ENCODE results near the gene LIMS1. TPM values are rescaled to one million over a fixed set of nuclear protein-coding genes. Genes with fewer than 3 reads are reported as not detected.
"Not testable (repeated sequence)": the region's sequence is repeated elsewhere in the genome, so short reads cannot be mapped to it uniquely, and the experiment has no call there.

LIMS1 gene
- total and polyA plus RNA-seq, 2 donors (not counting 1 experiment from before 2014, with no cell fraction given): 14.0 to 22.1 TPM

DNA sequence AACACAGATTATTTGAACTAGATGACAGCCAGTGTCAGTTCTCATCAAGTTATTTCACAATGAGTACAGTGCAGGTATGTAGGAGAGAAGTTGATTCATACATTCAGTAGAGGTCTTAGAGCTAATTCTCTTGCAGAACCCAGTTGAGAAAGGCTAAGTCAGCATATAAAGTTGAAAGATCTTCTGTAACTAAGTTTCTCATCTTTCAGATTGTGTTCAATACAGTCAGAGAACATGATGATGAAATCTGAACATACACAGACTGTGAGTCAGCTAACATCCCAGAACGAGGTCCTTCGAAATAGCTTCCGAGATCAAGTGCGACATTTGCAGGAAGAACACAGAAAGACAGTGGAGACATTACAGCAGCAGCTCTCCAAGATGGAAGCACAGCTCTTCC is 41.9 kb upstream of the LIMS1 start:
- H3K27me3 Mint-ChIP-seq: no peaks in the 10 kb centered on the region
- Histone ChIP-seq H2AFZ (ENCODE audit: insufficient read depth, low read depth, low read length, poor library complexity, severe bottlenecking) (no peak overlapping the region), H3K27ac (ENCODE audit: low read length in 2 of 2) (no peak overlapping the region), H3K4me1 (ENCODE audit: control insufficient read depth in 2 of 2, insufficient read depth in 2 of 2, low read length in 2 of 2) (no peaks in the 10 kb centered on the region), H3K4me2 (replicated peaks; ENCODE audit: low read depth, low read length, poor library complexity, severe bottlenecking) (no peak overlapping the region), H4K20me1 (ENCODE audit: control insufficient read depth, insufficient read depth, low read length, poor library complexity, severe bottlenecking) (no peaks in the 10 kb centered on the region), H3K4me3 (ENCODE audit: control extremely low read depth in 1 of 5, extremely low read depth in 1 of 5, insufficient read depth in 1 of 5, low read depth in 2 of 5, low read length in 4 of 5) (no peak overlapping the region), H3K36me3 (replicated peaks in 1 of 2; ENCODE audit: control extremely low read depth in 1 of 2, control insufficient read depth in 1 of 2, extremely low read depth in 1 of 2, insufficient read depth in 2 of 2, low read length in 1 of 2) (peaks cover 17 to 48% of the 10 kb centered on the region in 2 experiments), H3K27me3 (replicated peaks in 1 of 4; ENCODE audit: control extremely low read depth in 1 of 4, control insufficient read depth in 3 of 4, insufficient read depth in 4 of 4, low read length in 3 of 4) (no peaks in the 10 kb centered on the region), H3K79me2 (ENCODE audit: control insufficient read depth, insufficient read depth, low read length) (no peaks in the 10 kb centered on the region), H3K9ac (ENCODE audit: low read length) (no peak overlapping the region), H3K9me3 (ENCODE audit: control extremely low read depth in 1 of 3, control insufficient read depth in 2 of 3, insufficient read depth in 1 of 3, low read length in 2 of 3) (no peaks in the 10 kb centered on the region)
- no peaks in the 10 kb centered on the region for H3K4me1 Mint-ChIP-seq
- no peak for ATAC-seq (ENCODE audit: low read depth)
- H3K9me3 Mint-ChIP-seq (ENCODE audit: insufficient read depth): no peaks in the 10 kb centered on the region
- H3K27ac Mint-ChIP-seq: no peak overlapping the region
- ChIA-PET CTCF (no interaction called here), POLR2A (no interaction called here)
- intact Hi-C loops (cut with micrococcal nuclease): no loop called here
- no peak overlapping the region for H3K4me3 Mint-ChIP-seq
- 93% methylated on average over 3 of the region's 4 CpGs for WGBS (ENCODE audit: insufficient coverage)
- TF ChIP-seq, protein P1, sequence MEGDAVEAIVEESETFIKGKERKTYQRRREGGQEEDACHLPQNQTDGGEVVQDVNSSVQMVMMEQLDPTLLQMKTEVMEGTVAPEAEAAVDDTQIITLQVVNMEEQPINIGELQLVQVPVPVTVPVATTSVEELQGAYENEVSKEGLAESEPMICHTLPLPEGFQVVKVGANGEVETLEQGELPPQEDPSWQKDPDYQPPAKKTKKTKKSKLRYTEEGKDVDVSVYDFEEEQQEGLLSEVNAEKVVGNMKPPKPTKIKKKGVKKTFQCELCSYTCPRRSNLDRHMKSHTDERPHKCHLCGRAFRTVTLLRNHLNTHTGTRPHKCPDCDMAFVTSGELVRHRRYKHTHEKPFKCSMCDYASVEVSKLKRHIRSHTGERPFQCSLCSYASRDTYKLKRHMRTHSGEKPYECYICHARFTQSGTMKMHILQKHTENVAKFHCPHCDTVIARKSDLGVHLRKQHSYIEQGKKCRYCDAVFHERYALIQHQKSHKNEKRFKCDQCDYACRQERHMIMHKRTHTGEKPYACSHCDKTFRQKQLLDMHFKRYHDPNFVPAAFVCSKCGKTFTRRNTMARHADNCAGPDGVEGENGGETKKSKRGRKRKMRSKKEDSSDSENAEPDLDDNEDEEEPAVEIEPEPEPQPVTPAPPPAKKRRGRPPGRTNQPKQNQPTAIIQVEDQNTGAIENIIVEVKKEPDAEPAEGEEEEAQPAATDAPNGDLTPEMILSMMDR (IDR thresholded peaks at IDR 0.05): no peak
- no peak for TF ChIP-seq EZH2 (IDR thresholded peaks at IDR 0.05; ENCODE audit: borderline replicate concordance, insufficient read depth, low read depth, low read length, poor library complexity, severe bottlenecking)
- no peak for DNase-seq

DNA sequence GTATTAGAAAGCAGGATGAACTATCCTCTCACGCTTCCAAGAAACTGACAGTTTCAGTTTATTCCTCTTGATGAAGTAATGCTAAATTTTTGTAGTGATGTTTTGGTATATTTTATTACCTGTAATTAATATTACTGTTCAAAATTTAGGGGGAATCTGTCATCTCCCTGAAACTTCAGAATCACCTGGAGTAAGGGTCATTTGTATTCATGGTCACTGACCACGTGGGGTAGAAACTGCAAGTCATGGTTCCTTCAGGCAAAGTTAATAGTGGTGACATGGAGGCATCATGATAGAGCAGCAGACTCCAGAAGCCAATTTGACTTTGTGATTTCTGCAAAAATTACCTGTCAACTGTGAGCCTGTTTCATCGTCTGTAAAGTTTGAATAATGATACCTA is 38.1 kb upstream of the LIMS1 start:
- H3K4me1 Mint-ChIP-seq; H3K27ac Mint-ChIP-seq; H3K9me3 Mint-ChIP-seq (ENCODE audit: insufficient read depth); intact Hi-C loops (cut with micrococcal nuclease); H3K79me2 ChIP-seq (ENCODE audit: control insufficient read depth, insufficient read depth, low read length); DNase-seq; H3K4me2 ChIP-seq (replicated peaks; ENCODE audit: low read depth, low read length, poor library complexity, severe bottlenecking); H4K20me1 ChIP-seq (ENCODE audit: control insufficient read depth, insufficient read depth, low read length, poor library complexity, severe bottlenecking); H2AFZ ChIP-seq (ENCODE audit: insufficient read depth, low read depth, low read length, poor library complexity, severe bottlenecking); CTCF ChIA-PET; H3K4me3 Mint-ChIP-seq; POLR2A ChIA-PET; H3K27me3 Mint-ChIP-seq; H3K9ac ChIP-seq (ENCODE audit: low read length); ATAC-seq (ENCODE audit: low read depth); H3K4me1 ChIP-seq (ENCODE audit: control insufficient read depth in 2 of 2, insufficient read depth in 2 of 2, low read length in 2 of 2); H3K4me3 ChIP-seq (ENCODE audit: control extremely low read depth in 1 of 5, extremely low read depth in 1 of 5, insufficient read depth in 1 of 5, low read depth in 2 of 5, low read length in 4 of 5); H3K27me3 ChIP-seq (replicated peaks in 1 of 4; ENCODE audit: control extremely low read depth in 1 of 4, control insufficient read depth in 3 of 4, insufficient read depth in 4 of 4, low read length in 3 of 4); H3K9me3 ChIP-seq (ENCODE audit: control extremely low read depth in 1 of 3, control insufficient read depth in 2 of 3, insufficient read depth in 1 of 3, low read length in 2 of 3); H3K27ac ChIP-seq (ENCODE audit: low read length in 2 of 2): not testable (repeated sequence)
- H3K36me3 ChIP-seq (replicated peaks in 1 of 2; ENCODE audit: control extremely low read depth in 1 of 2, control insufficient read depth in 1 of 2, extremely low read depth in 1 of 2, insufficient read depth in 2 of 2, low read length in 1 of 2): peaks cover 8 to 32% of the 10 kb centered on the region in 2 experiments
- no CpG with 5 or more reads among the region's 3 CpGs for WGBS (ENCODE audit: insufficient coverage)

DNA sequence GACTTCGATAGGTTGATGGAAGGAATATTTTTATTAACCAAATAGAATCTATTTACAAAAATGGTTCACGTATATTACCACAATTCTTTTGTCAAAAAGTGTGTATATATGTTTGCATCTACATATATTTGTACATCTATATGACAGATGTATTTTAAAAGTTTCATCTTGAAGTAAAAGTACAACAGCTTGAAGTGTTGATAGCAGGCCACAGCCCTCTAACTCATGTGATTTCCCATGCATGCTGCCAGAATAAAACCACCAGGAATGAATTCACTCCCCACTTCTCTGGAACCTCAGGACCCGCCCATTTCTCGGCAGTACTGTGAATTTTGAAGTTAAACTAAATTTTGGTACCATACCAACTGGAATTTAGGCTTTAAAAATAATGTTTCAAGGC is 26.6 kb upstream of the LIMS1 start:
- H3K9me3 ChIP-seq (ENCODE audit: control extremely low read depth in 1 of 3, control insufficient read depth in 2 of 3, insufficient read depth in 1 of 3, low read length in 2 of 3); DNase-seq; H3K9me3 Mint-ChIP-seq (ENCODE audit: insufficient read depth); H3K4me3 ChIP-seq (ENCODE audit: control extremely low read depth in 1 of 5, extremely low read depth in 1 of 5, insufficient read depth in 1 of 5, low read depth in 2 of 5, low read length in 4 of 5); POLR2A ChIA-PET; H2AFZ ChIP-seq (ENCODE audit: insufficient read depth, low read depth, low read length, poor library complexity, severe bottlenecking); H4K20me1 ChIP-seq (ENCODE audit: control insufficient read depth, insufficient read depth, low read length, poor library complexity, severe bottlenecking); H3K4me1 ChIP-seq (ENCODE audit: control insufficient read depth in 2 of 2, insufficient read depth in 2 of 2, low read length in 2 of 2); H3K4me3 Mint-ChIP-seq; intact Hi-C loops (cut with micrococcal nuclease); H3K79me2 ChIP-seq (ENCODE audit: control insufficient read depth, insufficient read depth, low read length); H3K27me3 Mint-ChIP-seq; H3K27ac ChIP-seq (ENCODE audit: low read length in 2 of 2); H3K4me1 Mint-ChIP-seq; H3K27ac Mint-ChIP-seq; H3K27me3 ChIP-seq (replicated peaks in 1 of 4; ENCODE audit: control extremely low read depth in 1 of 4, control insufficient read depth in 3 of 4, insufficient read depth in 4 of 4, low read length in 3 of 4); ATAC-seq (ENCODE audit: low read depth); H3K4me2 ChIP-seq (replicated peaks; ENCODE audit: low read depth, low read length, poor library complexity, severe bottlenecking); H3K9ac ChIP-seq (ENCODE audit: low read length); H3K36me3 ChIP-seq (replicated peaks in 1 of 2; ENCODE audit: control extremely low read depth in 1 of 2, control insufficient read depth in 1 of 2, extremely low read depth in 1 of 2, insufficient read depth in 2 of 2, low read length in 1 of 2); CTCF ChIA-PET: not testable (repeated sequence)
- WGBS (ENCODE audit: insufficient coverage): no CpG with 5 or more reads among the region's 4 CpGs

All from B cell (primary cell).